GM12891 (cell line): ENCODE results near the gene HLA-DOA.

ENCODE experiments used
- POLR2A ChIP-seq: IDR thresholded peaks from 2 replicates; pipeline ENCODE4 v1.6.1; 2011; ENCODE audit warnings: low read depth, low read length, control low read depth
- POLR2AphosphoS5 ChIP-seq: IDR thresholded peaks from 2 replicates; pipeline ENCODE4 v1.6.1; 2011; ENCODE audit warnings: low read depth, low read length, control low read depth

- TF ChIP-seq POLR2A (no peak), POLR2AphosphoS5 (no peak)
Measured at GRCh38 chr6:32964776-32965175, 44.6 kb downstream of the HLA-DOA start.
